Osteoblast (primary cell): ENCODE results near the gene DGKB. TPM values are rescaled to one million over a fixed set of nuclear protein-coding genes. Genes with fewer than 3 reads are reported as not detected.

Experiments
- DNase-seq: peaks from one replicate; pipeline ENCODE4 v3.0.0; 2011; ENCODE audit warnings: low spot score, mixed read lengths; ENCODE audit not compliant: insufficient read length; ENCODE audit errors: missing footprints
- H2AFZ ChIP-seq: 2 replicates; pipeline ENCODE4 v1.6.0; 2011; ENCODE audit warnings: mild to moderate bottlenecking, low read length
- H3K27ac ChIP-seq: 2 replicates; pipeline ENCODE4 v1.5.1; 2011; ENCODE audit warnings: mild to moderate bottlenecking, low read depth, low read length, moderate library complexity
- H3K27me3 ChIP-seq: 2 replicates; pipeline ENCODE4 v1.6.0; 2012; ENCODE audit warnings: mild to moderate bottlenecking, control low read depth, inconsistent platforms, low read length, moderate library complexity; ENCODE audit not compliant: insufficient read depth
- H3K36me3 ChIP-seq: 2 replicates; pipeline ENCODE4 v1.5.1; 2011; ENCODE audit warnings: mild to moderate bottlenecking, low read length, control low read depth, moderate library complexity; ENCODE audit not compliant: insufficient read depth
- H3K4me1 ChIP-seq: 2 replicates; pipeline ENCODE4 v1.5.1; 2011; ENCODE audit warnings: mild to moderate bottlenecking, low read length, control low read depth, moderate library complexity; ENCODE audit not compliant: insufficient read depth
- H3K4me2 ChIP-seq: 2 replicates; pipeline ENCODE4 v1.6.0; 2011; ENCODE audit warnings: mild to moderate bottlenecking, low read length; ENCODE audit not compliant: insufficient read depth
- H3K4me3 ChIP-seq: fragments of 200-600 bp; sonication (generic); 3 replicates; pipeline ENCODE4 v1.5.1; 2012; ENCODE audit warnings: mild to moderate bottlenecking, low read length, inconsistent platforms; ENCODE audit not compliant: insufficient read depth
- H3K79me2 ChIP-seq: 2 replicates; pipeline ENCODE4 v1.6.0; 2012; ENCODE audit warnings: mild to moderate bottlenecking, low read length, control low read depth, inconsistent platforms; ENCODE audit not compliant: insufficient read depth
- H3K9me3 ChIP-seq: 2 replicates; pipeline ENCODE4 v1.5.1; 2011; ENCODE audit warnings: low read depth, low read length, control low read depth
- H4K20me1 ChIP-seq: 2 replicates; pipeline ENCODE4 v1.6.0; 2012; ENCODE audit warnings: mild to moderate bottlenecking, low read length, control low read depth; ENCODE audit not compliant: insufficient read depth
- CTCF ChIP-seq: IDR thresholded peaks from 2 replicates; pipeline ENCODE4 v1.5.1; 2011; ENCODE audit warnings: mild to moderate bottlenecking, low read depth, low read length, moderate library complexity; ENCODE audit errors: extremely low read depth
- total RNA-seq: library from RNA; depleted of rRNA; stranded (reverse); fragments of >200 nt; gene quantifications from 2 replicates; pipeline ENCODE4 v1.2.3, GENCODE V29; 2012

The DGKB gene
- total RNA-seq, 1 donor: 1.1 TPM

GRCh38 chr7:14714161-14714728 is 188.3 kb downstream of the DGKB start:
- Histone ChIP-seq H3K4me1 (no peaks in the 10 kb centered on the region), H2AFZ (no peak overlapping the region)
- no peak for TF ChIP-seq CTCF

DNA sequence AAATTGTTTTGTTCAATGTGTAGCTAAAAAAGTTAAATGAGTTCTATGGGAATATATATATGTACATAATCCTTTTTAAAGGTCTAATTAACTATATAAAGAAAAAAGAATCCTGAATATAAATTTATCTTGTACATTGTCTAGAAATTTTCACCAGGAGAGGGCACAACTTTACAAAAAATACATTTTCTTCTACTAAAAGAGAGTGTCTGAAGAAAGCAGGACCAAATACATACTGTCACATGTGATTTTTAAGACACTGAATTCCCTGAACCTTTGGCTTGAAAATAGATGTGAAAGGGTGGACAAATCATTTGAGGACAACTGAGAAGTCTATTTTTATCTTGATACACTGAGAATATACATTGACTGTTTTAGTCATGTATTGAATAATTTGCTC is 204.3 kb downstream of the DGKB start:
- Histone ChIP-seq H2AFZ (no peak overlapping the region), H3K36me3 (no peaks in the 10 kb centered on the region), H3K27ac (no peak overlapping the region), H3K4me2 (no peak overlapping the region), H3K79me2 (no peaks in the 10 kb centered on the region), H3K27me3 (no peaks in the 10 kb centered on the region), H3K4me3 (no peak overlapping the region), H3K4me1 (no peaks in the 10 kb centered on the region), H4K20me1 (no peaks in the 10 kb centered on the region), H3K9me3 (no peaks in the 10 kb centered on the region)
- peak; percentile 21 for TF ChIP-seq CTCF
- no peak for DNase-seq

More at GRCh38 chr7:14714161-14714728, 188.3 kb downstream of the DGKB start:
- no peak overlapping the region for H3K4me3 ChIP-seq
- no peaks in the 10 kb centered on the region for H3K27me3 ChIP-seq
- no peaks in the 10 kb centered on the region for H3K79me2 ChIP-seq
- DNase-seq: no peak
- no peaks in the 10 kb centered on the region for H4K20me1 ChIP-seq
- no peak overlapping the region for H3K27ac ChIP-seq
- H3K9me3 ChIP-seq: no peaks in the 10 kb centered on the region
- H3K4me2 ChIP-seq: no peak overlapping the region
- no peaks in the 10 kb centered on the region for H3K36me3 ChIP-seq

GRCh38 chr7:14697684-14698083 is 204.9 kb downstream of the DGKB start:
- Histone ChIP-seq H4K20me1 (no peaks in the 10 kb centered on the region), H3K36me3 (no peaks in the 10 kb centered on the region), H3K79me2 (no peaks in the 10 kb centered on the region), H3K4me3 (no peak overlapping the region), H3K4me1 (no peaks in the 10 kb centered on the region), H2AFZ (no peak overlapping the region), H3K27ac (no peak overlapping the region), H3K27me3 (no peaks in the 10 kb centered on the region), H3K9me3 (no peaks in the 10 kb centered on the region), H3K4me2 (no peak overlapping the region)
- DNase-seq: no peak
- no peak for TF ChIP-seq CTCF

GRCh38 chr7:14691597-14692203 is 210.9 kb downstream of the DGKB start:
- Histone ChIP-seq H4K20me1 (no peaks in the 10 kb centered on the region), H3K36me3 (no peaks in the 10 kb centered on the region), H3K27ac (no peak overlapping the region), H3K4me1 (peaks cover 14% of the 10 kb centered on the region), H3K27me3 (no peaks in the 10 kb centered on the region), H3K9me3 (no peaks in the 10 kb centered on the region), H2AFZ (no peak overlapping the region), H3K4me3 (no peak overlapping the region), H3K4me2 (no peak overlapping the region), H3K79me2 (no peaks in the 10 kb centered on the region)
- TF ChIP-seq CTCF: peak; percentile 91
- peak; percentile 11 for DNase-seq
